ENCODE data around the gene PCBP3.

Gene PCBP3

GRCh38 chr21:45855248-45855811, 211.8 kb downstream of the PCBP3 start:
- Histone ChIP-seq H3K9me2 (replicated peaks; ENCODE audit: insufficient read depth, low read length) (no peaks in the 10 kb centered on the region), H3K79me2 (ENCODE audit: insufficient read depth, low read length) (no peaks in the 10 kb centered on the region), H2AFZ (ENCODE audit: low read depth, low read length, severe bottlenecking) (no peak overlapping the region), H4K20me1 (ENCODE audit: low read depth, low read length) (no peaks in the 10 kb centered on the region), H3K36me3 (ENCODE audit: low read length) (no peaks in the 10 kb centered on the region), H3K9ac (ENCODE audit: low read length) (no peak overlapping the region), H3K9me3 (ENCODE audit: insufficient read depth, low read length) (no peaks in the 10 kb centered on the region), H3K27me3 (ENCODE audit: low read length) (no peaks in the 10 kb centered on the region), H3K27ac (ENCODE audit: low read depth, low read length) (no peak overlapping the region), H3K4me2 (ENCODE audit: low read depth, low read length, poor library complexity, severe bottlenecking) (no peak overlapping the region), H3F3A (ENCODE audit: insufficient read depth) (no peaks in the 10 kb centered on the region), H3K4me3 (ENCODE audit: insufficient read depth, low read length, poor library complexity, severe bottlenecking) (no peak overlapping the region)
- TF ChIP-seq CTCF (IDR thresholded peaks at IDR 0.05; ENCODE audit: insufficient read depth, low read length, poor library complexity, severe bottlenecking) (no peak), EZH2phosphoT487 (conservative IDR thresholded peaks at IDR 0.05; ENCODE audit: low read length) (no peak)

GRCh38 chr21:45856442-45856841, 212.9 kb downstream of the PCBP3 start:
- H3K9me2 ChIP-seq (replicated peaks; ENCODE audit: insufficient read depth, low read length): no peaks in the 10 kb centered on the region
- H3K27ac ChIP-seq (ENCODE audit: low read depth, low read length): no peak overlapping the region
- no peak overlapping the region for H2AFZ ChIP-seq (ENCODE audit: low read depth, low read length, severe bottlenecking)
- H3K36me3 ChIP-seq (ENCODE audit: low read length): no peaks in the 10 kb centered on the region
- no peaks in the 10 kb centered on the region for H4K20me1 ChIP-seq (ENCODE audit: low read depth, low read length)
- TF ChIP-seq EZH2phosphoT487 (conservative IDR thresholded peaks at IDR 0.05; ENCODE audit: low read length) (no peak), CTCF (IDR thresholded peaks at IDR 0.05; ENCODE audit: insufficient read depth, low read length, poor library complexity, severe bottlenecking) (no peak)
- H3K79me2 ChIP-seq (ENCODE audit: insufficient read depth, low read length): no peaks in the 10 kb centered on the region
- H3K4me3 ChIP-seq (ENCODE audit: insufficient read depth, low read length, poor library complexity, severe bottlenecking): no peak overlapping the region
- no peak overlapping the region for H3K9ac ChIP-seq (ENCODE audit: low read length)
- H3K27me3 ChIP-seq (ENCODE audit: low read length): no peaks in the 10 kb centered on the region
- H3K4me2 ChIP-seq (ENCODE audit: low read depth, low read length, poor library complexity, severe bottlenecking): no peak overlapping the region
- no peaks in the 10 kb centered on the region for H3K9me3 ChIP-seq (ENCODE audit: insufficient read depth, low read length)
- no peaks in the 10 kb centered on the region for H3F3A ChIP-seq (ENCODE audit: insufficient read depth)

- Histone ChIP-seq H4K20me1 (ENCODE audit: low read depth, low read length) (no peaks in the 10 kb centered on the region), H3K4me3 (ENCODE audit: insufficient read depth, low read length, poor library complexity, severe bottlenecking) (no peak overlapping the region), H3K27me3 (ENCODE audit: low read length) (no peaks in the 10 kb centered on the region), H3F3A (ENCODE audit: insufficient read depth) (no peaks in the 10 kb centered on the region), H3K9me2 (replicated peaks; ENCODE audit: insufficient read depth, low read length) (no peaks in the 10 kb centered on the region), H2AFZ (ENCODE audit: low read depth, low read length, severe bottlenecking) (no peak overlapping the region), H3K4me2 (ENCODE audit: low read depth, low read length, poor library complexity, severe bottlenecking) (no peak overlapping the region), H3K9me3 (ENCODE audit: insufficient read depth, low read length) (no peaks in the 10 kb centered on the region), H3K27ac (ENCODE audit: low read depth, low read length) (no peak overlapping the region), H3K79me2 (ENCODE audit: insufficient read depth, low read length) (no peaks in the 10 kb centered on the region), H3K9ac (ENCODE audit: low read length) (no peak overlapping the region), H3K36me3 (ENCODE audit: low read length) (no peaks in the 10 kb centered on the region)
- TF ChIP-seq EZH2phosphoT487 (conservative IDR thresholded peaks at IDR 0.05; ENCODE audit: low read length) (no peak), CTCF (IDR thresholded peaks at IDR 0.05; ENCODE audit: insufficient read depth, low read length, poor library complexity, severe bottlenecking) (no peak)
Observed at GRCh38 chr21:45856906-45857305, 213.4 kb downstream of the PCBP3 start.

Measured in SU-DHL-6 (cell line).